ENCODE data around the gene NTNG2. TPM values are rescaled to one million over a fixed set of nuclear protein-coding genes. Genes with fewer than 3 reads are reported as not detected.

NTNG2 gene, protein sequence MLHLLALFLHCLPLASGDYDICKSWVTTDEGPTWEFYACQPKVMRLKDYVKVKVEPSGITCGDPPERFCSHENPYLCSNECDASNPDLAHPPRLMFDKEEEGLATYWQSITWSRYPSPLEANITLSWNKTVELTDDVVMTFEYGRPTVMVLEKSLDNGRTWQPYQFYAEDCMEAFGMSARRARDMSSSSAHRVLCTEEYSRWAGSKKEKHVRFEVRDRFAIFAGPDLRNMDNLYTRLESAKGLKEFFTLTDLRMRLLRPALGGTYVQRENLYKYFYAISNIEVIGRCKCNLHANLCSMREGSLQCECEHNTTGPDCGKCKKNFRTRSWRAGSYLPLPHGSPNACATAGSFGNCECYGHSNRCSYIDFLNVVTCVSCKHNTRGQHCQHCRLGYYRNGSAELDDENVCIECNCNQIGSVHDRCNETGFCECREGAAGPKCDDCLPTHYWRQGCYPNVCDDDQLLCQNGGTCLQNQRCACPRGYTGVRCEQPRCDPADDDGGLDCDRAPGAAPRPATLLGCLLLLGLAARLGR
- total RNA-seq, result 3.0 to 4.8 TPM (median 3.4 TPM) in 3 replicates
- long read RNA-seq, full-length matches to known transcripts, result 5 of 9 reads
- long read RNA-seq, partial matches to known transcripts, result 2 of 9 reads
- long read RNA-seq, other reads (novel, unspliced or antisense), result 2 of 9 reads

- Mint-ChIP-seq H3K27me3 (ENCODE audit: low read depth) (peaks cover 53% of the 10 kb centered on the region), H3K36me3 (ENCODE audit: low read depth) (peaks cover 1% of the 10 kb centered on the region), H3K27ac (ENCODE audit: unreplicated experiment) (peak within 1 kb of the TSS; percentile 41), H3K9me3 (ENCODE audit: low read depth) (no peaks in the 10 kb centered on the region), H3K4me1 (ENCODE audit: low read depth) (peaks cover 23% of the 10 kb centered on the region), H3K4me3 (ENCODE audit: unreplicated experiment) (peak within 1 kb of the TSS; percentile 86)
- TF ChIP-seq, protein P1, sequence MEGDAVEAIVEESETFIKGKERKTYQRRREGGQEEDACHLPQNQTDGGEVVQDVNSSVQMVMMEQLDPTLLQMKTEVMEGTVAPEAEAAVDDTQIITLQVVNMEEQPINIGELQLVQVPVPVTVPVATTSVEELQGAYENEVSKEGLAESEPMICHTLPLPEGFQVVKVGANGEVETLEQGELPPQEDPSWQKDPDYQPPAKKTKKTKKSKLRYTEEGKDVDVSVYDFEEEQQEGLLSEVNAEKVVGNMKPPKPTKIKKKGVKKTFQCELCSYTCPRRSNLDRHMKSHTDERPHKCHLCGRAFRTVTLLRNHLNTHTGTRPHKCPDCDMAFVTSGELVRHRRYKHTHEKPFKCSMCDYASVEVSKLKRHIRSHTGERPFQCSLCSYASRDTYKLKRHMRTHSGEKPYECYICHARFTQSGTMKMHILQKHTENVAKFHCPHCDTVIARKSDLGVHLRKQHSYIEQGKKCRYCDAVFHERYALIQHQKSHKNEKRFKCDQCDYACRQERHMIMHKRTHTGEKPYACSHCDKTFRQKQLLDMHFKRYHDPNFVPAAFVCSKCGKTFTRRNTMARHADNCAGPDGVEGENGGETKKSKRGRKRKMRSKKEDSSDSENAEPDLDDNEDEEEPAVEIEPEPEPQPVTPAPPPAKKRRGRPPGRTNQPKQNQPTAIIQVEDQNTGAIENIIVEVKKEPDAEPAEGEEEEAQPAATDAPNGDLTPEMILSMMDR (IDR thresholded peaks at IDR 0.05), result no peak
- no peak for DNase-seq (ENCODE audit: low spot score)
Observed at GRCh38 chr9:132161743-132162184, at the start of gene NTNG2. Gene NTNG2 (plus strand): TSS chr9:132162058. CDS start chr9:132166832, 4,774 bp downstream.

DNA sequence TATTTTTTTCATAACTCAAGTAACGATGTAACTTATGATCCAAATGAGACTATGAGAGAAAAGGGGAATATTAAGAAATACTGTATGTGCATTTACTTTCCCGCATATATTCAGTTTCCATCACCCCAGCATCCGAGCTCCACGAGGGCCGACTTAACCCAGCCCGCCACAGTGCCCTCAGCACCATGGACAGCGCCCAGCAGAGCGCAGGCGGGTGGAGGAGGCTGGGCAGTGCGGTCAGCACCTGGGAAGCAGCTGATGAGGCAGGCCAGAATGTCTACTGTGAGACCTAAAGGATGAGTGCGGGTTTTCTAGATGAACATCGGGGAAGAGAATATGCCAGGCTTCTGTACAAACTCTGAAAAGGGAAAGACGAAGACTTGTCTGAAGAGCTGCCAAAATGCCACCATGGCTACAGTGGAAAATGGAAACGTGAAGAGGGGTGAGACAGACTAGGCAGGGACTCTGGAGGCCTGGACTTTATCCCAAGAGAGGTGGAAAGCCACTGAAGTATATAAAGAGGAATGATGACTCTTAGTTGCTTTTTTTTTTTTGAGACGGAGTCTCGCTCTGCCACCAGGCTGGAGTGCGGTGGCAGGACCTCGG lies 47.7 kb upstream of the NTNG2 start:
- Mint-ChIP-seq H3K27ac (ENCODE audit: unreplicated experiment) (no peak overlapping the region), H3K4me3 (ENCODE audit: unreplicated experiment) (no peak overlapping the region), H3K9me3 (ENCODE audit: low read depth) (no peaks in the 10 kb centered on the region), H3K36me3 (ENCODE audit: low read depth) (peaks cover 4% of the 10 kb centered on the region), H3K4me1 (ENCODE audit: low read depth) (no peaks in the 10 kb centered on the region), H3K27me3 (ENCODE audit: low read depth) (peaks cover 72% of the 10 kb centered on the region)
- no peak for DNase-seq (ENCODE audit: low spot score)
- TF ChIP-seq, protein P1 (IDR thresholded peaks at IDR 0.05), result no peak

GRCh38 chr9:132116583-132116982 lies 45.3 kb upstream of the NTNG2 start:
- no peak for DNase-seq (ENCODE audit: low spot score)
- TF ChIP-seq, protein P1 (IDR thresholded peaks at IDR 0.05), result no peak
- Mint-ChIP-seq H3K4me3 (ENCODE audit: unreplicated experiment) (no peak overlapping the region), H3K27ac (ENCODE audit: unreplicated experiment) (no peak overlapping the region), H3K4me1 (ENCODE audit: low read depth) (no peaks in the 10 kb centered on the region), H3K27me3 (ENCODE audit: low read depth) (peaks cover 75% of the 10 kb centered on the region), H3K36me3 (ENCODE audit: low read depth) (no peaks in the 10 kb centered on the region), H3K9me3 (ENCODE audit: low read depth) (no peaks in the 10 kb centered on the region)

DNA sequence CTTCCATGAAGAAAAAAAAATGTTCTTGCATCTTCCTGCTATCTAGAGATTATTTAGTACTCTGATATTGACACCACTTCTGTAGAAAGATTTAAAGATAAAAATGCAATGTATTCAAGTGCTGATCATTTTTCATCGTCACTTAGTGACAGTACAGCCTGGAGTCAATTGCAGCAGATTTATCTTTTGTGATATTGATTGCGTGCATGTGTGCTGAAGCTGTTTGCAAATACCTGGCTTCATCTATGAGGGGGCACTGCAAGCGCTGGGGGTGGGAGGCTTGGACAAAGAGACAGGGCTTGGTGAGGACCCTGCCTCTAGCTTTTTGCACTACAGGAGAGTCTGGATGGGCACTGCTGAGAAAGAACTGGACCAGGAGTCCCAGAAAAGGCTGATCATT lies 44.2 kb upstream of the NTNG2 start:
- no peak for DNase-seq (ENCODE audit: low spot score)
- Mint-ChIP-seq H3K27ac (ENCODE audit: unreplicated experiment) (no peak overlapping the region), H3K27me3 (ENCODE audit: low read depth) (peaks cover 75% of the 10 kb centered on the region), H3K36me3 (ENCODE audit: low read depth) (no peaks in the 10 kb centered on the region), H3K9me3 (ENCODE audit: low read depth) (no peaks in the 10 kb centered on the region), H3K4me1 (ENCODE audit: low read depth) (no peaks in the 10 kb centered on the region), H3K4me3 (ENCODE audit: unreplicated experiment) (no peak overlapping the region)
- TF ChIP-seq, protein P1 (IDR thresholded peaks at IDR 0.05), result no peak

DNA sequence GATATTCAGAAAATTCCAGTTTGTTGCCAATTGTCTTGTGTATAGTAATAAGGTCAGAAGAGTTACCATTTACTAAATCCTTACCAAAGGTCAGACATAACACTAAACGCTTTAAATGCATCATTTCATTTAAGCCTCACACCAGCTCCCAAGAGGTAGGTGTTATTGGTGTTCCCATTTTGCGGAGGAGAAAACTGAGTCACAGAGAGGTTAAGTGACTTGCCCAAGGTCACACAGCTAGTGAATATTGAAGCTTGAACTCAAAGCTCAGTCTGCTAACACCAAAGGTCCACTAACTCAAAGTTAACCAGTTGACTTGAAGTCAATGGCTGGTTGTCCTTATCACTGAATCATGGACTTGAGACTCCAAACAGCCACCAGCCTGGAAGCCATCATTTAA lies 40.8 kb upstream of the NTNG2 start:
- H3K4me1 Mint-ChIP-seq (ENCODE audit: low read depth), result no peaks in the 10 kb centered on the region
- no peak overlapping the region for H3K27ac Mint-ChIP-seq (ENCODE audit: unreplicated experiment)
- TF ChIP-seq, protein P1 (IDR thresholded peaks at IDR 0.05), result no peak
- DNase-seq (ENCODE audit: low spot score), result no peak
- no peaks in the 10 kb centered on the region for H3K9me3 Mint-ChIP-seq (ENCODE audit: low read depth)
- H3K36me3 Mint-ChIP-seq (ENCODE audit: low read depth), result no peaks in the 10 kb centered on the region
- peaks cover 85% of the 10 kb centered on the region for H3K27me3 Mint-ChIP-seq (ENCODE audit: low read depth)
- H3K4me3 Mint-ChIP-seq (ENCODE audit: unreplicated experiment), result no peak overlapping the region
